MM.1S (cell line): ENCODE data around the gene FAM219B.

Experiments used
- CTCF ChIP-seq: fragments of 300-600 bp; sonication (generic); IDR thresholded peaks from 2 replicates; pipeline ENCODE4 v1.5.1; 2016; ENCODE audit warnings: antibody characterized with exemption, low read length, mixed read lengths
- EZH2phosphoT487 ChIP-seq: fragments of 300-600 bp; sonication (generic); IDR thresholded peaks from 2 replicates; pipeline ENCODE4 v1.6.1; 2018; ENCODE audit warnings: antibody characterized with exemption, low read length

DNA sequence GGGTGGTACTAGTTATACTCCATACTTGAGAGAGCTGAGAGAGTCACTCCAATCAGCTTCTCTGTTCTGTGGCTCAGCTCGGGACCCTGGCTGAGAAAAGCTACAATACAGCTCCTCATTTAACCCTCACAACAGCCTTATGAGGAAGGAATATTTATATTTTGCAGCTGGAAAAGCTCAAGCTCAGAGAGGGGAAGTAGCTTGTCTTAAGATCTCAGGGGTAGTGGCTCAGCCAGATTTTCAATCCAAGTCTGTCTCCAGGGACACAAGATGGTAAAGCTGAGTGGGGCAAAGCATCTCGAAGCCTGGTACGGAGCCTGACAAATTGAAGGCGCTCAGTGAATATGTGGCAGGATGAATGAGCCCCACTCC, 48.3 kb downstream of the FAM219B start:
- TF ChIP-seq CTCF (no peak), EZH2phosphoT487 (no peak)
